ENCODE measurements around the gene TMEM175. TPM values are rescaled to one million over a fixed set of nuclear protein-coding genes. Genes with fewer than 3 reads are reported as not detected.

TMEM175 gene
- total and polyA plus RNA-seq, 2 of the 13 experiments (the other 11 are each of a cell fraction or from before 2014, with no cell fraction given) = 5.1 to 9.9 TPM

DNA sequence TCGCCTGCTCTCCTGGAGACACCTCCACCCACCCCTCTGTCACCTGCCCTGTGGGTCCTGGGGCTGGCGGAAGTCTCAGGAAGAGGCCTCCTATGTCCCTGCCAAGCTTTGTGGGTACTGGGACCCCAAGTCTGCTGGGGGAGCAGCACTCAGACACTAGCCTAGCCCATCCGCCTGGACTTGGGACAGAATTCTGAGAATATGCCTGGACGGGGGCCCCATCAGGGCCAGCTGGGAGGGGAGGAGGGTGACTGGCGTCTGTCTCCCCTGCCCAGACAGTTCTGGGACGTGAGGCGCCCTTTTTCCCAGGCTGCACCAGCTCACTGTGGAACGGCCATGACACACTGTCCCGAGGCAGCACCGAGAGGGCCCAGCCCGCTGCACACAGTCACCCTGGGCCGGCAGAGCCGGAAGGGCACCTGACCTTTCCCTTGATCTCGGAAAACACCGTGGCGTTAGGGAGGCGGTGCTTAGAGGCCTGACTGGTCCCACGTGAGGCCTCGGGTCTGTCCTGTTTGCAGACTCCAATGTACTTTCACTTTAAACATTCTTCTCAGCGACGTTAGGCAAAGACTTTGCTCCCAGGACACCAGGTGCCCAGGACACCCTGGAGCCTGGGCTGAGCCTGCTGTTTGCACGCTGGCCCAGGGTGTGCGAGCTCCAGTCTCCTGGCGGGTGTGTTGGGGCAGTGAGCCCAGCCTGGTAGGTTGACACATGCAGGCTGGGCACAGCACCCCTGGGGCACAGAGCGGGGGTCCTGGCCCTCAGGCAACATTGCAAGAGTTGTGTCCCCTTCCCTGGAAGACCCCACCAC is 60.2 kb downstream of the TMEM175 start (continued):
- TF ChIP-seq, protein P1, sequence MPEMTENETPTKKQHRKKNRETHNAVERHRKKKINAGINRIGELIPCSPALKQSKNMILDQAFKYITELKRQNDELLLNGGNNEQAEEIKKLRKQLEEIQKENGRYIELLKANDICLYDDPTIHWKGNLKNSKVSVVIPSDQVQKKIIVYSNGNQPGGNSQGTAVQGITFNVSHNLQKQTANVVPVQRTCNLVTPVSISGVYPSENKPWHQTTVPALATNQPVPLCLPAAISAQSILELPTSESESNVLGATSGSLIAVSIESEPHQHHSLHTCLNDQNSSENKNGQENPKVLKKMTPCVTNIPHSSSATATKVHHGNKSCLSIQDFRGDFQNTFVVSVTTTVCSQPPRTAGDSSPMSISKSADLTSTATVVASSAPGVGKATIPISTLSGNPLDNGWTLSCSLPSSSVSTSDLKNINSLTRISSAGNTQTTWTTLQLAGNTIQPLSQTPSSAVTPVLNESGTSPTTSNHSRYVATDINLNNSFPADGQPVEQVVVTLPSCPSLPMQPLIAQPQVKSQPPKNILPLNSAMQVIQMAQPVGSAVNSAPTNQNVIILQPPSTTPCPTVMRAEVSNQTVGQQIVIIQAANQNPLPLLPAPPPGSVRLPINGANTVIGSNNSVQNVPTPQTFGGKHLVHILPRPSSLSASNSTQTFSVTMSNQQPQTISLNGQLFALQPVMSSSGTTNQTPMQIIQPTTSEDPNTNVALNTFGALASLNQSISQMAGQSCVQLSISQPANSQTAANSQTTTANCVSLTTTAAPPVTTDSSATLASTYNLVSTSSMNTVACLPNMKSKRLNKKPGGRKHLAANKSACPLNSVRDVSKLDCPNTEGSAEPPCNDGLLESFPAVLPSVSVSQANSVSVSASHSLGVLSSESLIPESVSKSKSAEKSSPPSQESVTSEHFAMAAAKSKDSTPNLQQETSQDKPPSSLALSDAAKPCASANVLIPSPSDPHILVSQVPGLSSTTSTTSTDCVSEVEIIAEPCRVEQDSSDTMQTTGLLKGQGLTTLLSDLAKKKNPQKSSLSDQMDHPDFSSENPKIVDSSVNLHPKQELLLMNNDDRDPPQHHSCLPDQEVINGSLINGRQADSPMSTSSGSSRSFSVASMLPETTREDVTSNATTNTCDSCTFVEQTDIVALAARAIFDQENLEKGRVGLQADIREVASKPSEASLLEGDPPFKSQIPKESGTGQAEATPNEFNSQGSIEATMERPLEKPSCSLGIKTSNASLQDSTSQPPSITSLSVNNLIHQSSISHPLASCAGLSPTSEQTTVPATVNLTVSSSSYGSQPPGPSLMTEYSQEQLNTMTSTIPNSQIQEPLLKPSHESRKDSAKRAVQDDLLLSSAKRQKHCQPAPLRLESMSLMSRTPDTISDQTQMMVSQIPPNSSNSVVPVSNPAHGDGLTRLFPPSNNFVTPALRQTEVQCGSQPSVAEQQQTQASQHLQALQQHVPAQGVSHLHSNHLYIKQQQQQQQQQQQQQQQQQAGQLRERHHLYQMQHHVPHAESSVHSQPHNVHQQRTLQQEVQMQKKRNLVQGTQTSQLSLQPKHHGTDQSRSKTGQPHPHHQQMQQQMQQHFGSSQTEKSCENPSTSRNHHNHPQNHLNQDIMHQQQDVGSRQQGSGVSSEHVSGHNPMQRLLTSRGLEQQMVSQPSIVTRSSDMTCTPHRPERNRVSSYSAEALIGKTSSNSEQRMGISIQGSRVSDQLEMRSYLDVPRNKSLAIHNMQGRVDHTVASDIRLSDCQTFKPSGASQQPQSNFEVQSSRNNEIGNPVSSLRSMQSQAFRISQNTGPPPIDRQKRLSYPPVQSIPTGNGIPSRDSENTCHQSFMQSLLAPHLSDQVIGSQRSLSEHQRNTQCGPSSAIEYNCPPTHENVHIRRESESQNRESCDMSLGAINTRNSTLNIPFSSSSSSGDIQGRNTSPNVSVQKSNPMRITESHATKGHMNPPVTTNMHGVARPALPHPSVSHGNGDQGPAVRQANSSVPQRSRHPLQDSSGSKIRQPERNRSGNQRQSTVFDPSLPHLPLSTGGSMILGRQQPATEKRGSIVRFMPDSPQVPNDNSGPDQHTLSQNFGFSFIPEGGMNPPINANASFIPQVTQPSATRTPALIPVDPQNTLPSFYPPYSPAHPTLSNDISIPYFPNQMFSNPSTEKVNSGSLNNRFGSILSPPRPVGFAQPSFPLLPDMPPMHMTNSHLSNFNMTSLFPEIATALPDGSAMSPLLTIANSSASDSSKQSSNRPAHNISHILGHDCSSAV (CRISPR knock-in tag; IDR thresholded peaks at IDR 0.05; ENCODE audit: borderline replicate concordance) = no peak
- TF ChIP-seq, protein P2, sequence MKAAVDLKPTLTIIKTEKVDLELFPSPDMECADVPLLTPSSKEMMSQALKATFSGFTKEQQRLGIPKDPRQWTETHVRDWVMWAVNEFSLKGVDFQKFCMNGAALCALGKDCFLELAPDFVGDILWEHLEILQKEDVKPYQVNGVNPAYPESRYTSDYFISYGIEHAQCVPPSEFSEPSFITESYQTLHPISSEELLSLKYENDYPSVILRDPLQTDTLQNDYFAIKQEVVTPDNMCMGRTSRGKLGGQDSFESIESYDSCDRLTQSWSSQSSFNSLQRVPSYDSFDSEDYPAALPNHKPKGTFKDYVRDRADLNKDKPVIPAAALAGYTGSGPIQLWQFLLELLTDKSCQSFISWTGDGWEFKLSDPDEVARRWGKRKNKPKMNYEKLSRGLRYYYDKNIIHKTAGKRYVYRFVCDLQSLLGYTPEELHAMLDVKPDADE (CRISPR knock-in tag; IDR thresholded peaks at IDR 0.05) = no peak
- TF ChIP-seq CBX5 (CRISPR knock-in tag; IDR thresholded peaks at IDR 0.05; ENCODE audit: borderline replicate concordance) = peak; percentile 72; the same call in 1 of the 2 replicates
- TF ChIP-seq NCOR1 (IDR thresholded peaks at IDR 0.05; ENCODE audit: borderline replicate concordance, low read length) = no peak; the same call in 1 of the 2 replicates
- TF ChIP-seq ZNF607 (CRISPR knock-in tag; IDR thresholded peaks at IDR 0.05; ENCODE audit: borderline replicate concordance) = peak; percentile 86
- 0 out of 2 replicates have a peak, but pooled peaks have one; percentile 56 for TF ChIP-seq ZFP82 (CRISPR knock-in tag; IDR thresholded peaks at IDR 0.05; ENCODE audit: borderline replicate concordance)
- no peak for TF ChIP-seq ZNF3 (CRISPR knock-in tag; IDR thresholded peaks at IDR 0.05)
- TF ChIP-seq PAX8 (CRISPR knock-in tag; IDR thresholded peaks at IDR 0.05; ENCODE audit: borderline replicate concordance) = 0 out of 2 replicates have a peak, but pooled peaks have one; percentile 9
- peak; percentile 92; the same call in 1 of the 3 replicates for TF ChIP-seq MXI1 (IDR thresholded peaks at IDR 0.05; ENCODE audit: borderline replicate concordance, low read depth, low read length)
- TF ChIP-seq ZBTB44 (CRISPR knock-in tag; IDR thresholded peaks at IDR 0.05) = no peak; the same call in 1 of the 2 replicates
- TF ChIP-seq, protein P3, sequence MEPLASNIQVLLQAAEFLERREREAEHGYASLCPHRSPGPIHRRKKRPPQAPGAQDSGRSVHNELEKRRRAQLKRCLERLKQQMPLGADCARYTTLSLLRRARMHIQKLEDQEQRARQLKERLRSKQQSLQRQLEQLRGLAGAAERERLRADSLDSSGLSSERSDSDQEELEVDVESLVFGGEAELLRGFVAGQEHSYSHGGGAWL (CRISPR knock-in tag; IDR thresholded peaks at IDR 0.05) = no peak; the same call in 1 of the 2 replicates
- TF ChIP-seq ZNF431 (CRISPR knock-in tag; IDR thresholded peaks at IDR 0.05; ENCODE audit: borderline replicate concordance, low read depth) = peak; percentile 88; the same call in 1 of the 2 replicates
- no peak for TF ChIP-seq ZNF282 (IDR thresholded peaks at IDR 0.05; ENCODE audit: partially characterized antibody)
- TF ChIP-seq ZFP62 (CRISPR knock-in tag; IDR thresholded peaks at IDR 0.05) = no peak
- TF ChIP-seq, protein P4, sequence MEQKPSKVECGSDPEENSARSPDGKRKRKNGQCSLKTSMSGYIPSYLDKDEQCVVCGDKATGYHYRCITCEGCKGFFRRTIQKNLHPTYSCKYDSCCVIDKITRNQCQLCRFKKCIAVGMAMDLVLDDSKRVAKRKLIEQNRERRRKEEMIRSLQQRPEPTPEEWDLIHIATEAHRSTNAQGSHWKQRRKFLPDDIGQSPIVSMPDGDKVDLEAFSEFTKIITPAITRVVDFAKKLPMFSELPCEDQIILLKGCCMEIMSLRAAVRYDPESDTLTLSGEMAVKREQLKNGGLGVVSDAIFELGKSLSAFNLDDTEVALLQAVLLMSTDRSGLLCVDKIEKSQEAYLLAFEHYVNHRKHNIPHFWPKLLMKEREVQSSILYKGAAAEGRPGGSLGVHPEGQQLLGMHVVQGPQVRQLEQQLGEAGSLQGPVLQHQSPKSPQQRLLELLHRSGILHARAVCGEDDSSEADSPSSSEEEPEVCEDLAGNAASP (CRISPR knock-in tag; IDR thresholded peaks at IDR 0.05; ENCODE audit: borderline replicate concordance) = peak; percentile 84; the same call in 1 of the 2 replicates

Data from HepG2 (cell line).